HG02885 (cell line): ENCODE measurements around the gene EOMES.
A peak's percentile ranks its signal among the peaks of the same experiment; 100 is the strongest.
"Not testable (repeated sequence)": the region's sequence is repeated elsewhere in the genome, so short reads cannot be mapped to it uniquely, and the experiment has no call there.

Source experiments
- ATAC-seq: cut with Tn5 transposase; IDR thresholded peaks from one replicate; pipeline ENCODE4 v1.9.1; 2021; ENCODE audit warnings: mild to moderate bottlenecking; ENCODE audit not compliant: unreplicated experiment, poor library complexity

The EOMES gene

DNA sequence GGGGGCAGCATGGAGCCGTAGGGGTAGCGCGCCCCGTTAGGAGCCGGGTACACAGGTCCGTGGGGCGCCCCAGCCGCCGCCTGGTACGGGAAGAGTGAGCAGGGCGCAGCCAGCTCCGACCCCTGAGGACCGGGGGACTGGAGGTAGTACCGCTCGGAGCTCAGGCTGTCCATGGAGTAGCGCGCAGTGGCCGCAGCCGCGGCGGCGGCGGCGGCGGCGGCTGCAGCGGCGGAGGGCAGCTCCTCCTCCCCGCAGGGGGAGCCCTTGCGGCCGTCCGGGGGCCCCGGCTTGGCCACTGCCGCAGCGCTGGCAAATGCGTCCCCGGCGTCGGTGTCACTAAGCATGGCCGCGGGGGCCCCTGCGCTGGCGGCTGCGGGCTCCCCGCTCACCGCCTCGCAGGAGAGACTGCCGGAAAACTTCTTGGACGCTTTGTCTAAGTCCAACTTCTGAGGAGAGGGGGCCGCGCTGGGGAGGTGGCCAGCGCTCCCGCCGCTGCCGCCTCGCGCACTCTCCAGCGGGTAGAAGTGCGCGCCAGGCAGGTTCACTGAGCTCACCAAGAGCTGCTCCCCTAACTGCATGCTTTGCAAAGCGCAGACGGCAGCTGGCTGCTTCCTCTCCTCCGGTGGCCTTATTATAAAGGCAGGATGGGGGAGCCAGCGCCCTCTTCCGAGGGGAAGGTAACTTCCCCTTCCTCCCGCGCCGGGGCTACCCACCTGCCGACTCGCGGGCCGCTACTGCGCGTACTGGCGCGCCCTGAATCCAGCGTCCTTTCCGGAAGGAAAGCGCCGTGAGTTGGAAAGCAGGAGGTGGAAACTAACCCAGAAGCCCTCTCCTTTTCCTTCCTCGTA is at the start of gene EOMES:
Gene EOMES, minus strand, starts transcription at position 607 of the 848 bp plus-strand sequence. Its CDS starts 29 bp downstream, at position 578.
- peak; percentile 71 for ATAC-seq

DNA sequence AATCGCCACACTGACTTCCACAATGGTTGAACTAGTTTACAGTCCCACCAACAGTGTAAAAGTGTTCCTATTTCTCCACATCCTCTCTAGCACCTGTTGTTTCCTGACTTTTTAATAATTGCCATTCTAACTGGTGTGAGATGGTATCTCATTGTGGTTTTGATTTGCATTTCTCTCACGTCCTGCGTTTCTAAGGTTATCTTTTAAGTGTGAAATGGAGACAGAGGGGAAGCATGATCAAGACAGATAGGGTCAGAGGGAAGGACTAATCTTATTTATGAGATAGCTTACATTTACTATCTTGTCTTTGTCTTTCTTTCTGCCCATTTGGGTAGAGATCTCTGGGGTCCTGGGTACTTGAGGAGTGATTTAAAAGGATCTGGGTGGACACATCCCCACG is 48.3 kb upstream of the EOMES start:
- not testable (repeated sequence) for ATAC-seq

DNA sequence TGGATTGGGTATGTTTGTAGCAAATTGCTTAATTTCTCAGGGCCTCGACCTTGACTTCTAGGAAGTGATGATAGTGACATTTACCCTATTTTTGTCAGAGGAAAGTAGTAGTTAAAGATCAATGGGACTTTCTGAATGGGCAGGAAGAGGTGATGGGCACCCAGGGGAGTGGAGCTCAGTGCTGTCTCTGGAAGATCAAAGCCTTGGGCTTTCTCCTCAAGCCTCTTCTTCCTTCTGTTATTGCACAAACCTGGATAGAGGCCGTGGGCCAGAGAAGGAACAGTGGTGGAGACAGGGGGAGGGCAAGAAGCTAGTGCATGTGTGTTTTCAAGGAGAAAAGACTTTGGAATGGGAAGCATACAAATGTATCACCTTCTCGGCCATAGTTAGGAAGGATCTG is 44.9 kb upstream of the EOMES start:
- no peak for ATAC-seq

DNA sequence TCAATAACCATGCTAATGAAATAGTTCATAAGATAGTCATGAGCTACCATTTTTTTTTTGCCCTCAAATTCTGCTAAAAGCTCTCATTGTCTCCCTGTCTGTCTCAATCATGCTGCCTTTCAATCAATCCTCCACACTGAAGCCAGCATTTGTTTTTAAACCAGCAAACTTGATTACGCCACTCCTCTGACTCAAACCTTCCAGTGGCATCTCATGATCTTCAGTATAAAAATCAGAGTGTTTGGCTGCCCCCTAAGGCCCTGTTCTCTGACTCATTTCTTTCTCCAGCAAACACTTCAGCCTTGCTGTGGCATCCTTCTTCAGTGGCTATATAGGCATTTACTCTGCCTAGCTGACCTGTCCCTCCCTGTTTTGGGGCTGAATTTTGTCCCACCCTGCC is 36.0 kb upstream of the EOMES start:
- no peak for ATAC-seq

DNA sequence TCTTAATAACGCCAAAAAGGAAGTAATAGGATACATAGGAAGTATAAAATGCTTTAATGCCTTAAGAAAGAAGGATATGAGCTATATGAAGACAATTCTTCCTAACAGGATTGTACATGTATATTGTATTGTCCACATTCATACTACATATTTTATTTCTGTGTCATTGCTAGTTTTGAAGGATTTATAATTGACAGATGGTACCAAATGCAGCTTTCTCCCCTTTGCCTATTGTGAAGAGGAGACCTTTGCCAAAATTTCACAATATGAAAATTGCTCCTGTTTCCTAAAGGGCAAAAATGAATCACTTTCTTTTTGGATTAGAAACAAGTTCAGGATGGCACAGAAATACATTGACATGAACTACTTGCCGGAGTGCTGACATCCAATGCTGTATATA is 34.8 kb upstream of the EOMES start:
- ATAC-seq, result no peak

DNA sequence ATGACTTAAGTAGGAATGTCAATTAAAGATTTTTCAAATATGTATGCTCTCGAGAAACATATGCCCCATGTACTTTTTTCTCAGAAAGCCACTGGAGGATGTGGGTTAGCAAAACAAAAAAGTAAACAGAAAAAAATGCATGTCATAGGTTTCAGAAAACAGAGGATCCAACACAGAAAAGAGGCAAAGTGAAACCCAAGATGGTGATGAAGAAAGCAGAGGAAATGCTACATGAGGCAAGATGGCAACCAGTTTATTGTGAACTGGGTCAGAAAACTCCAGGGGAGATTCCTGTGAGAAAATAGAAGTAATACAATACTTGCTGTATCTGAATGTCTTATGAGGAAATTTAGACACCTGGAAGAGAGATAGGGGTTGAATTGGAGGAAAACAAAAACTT is 30.8 kb upstream of the EOMES start:
- no peak for ATAC-seq

DNA sequence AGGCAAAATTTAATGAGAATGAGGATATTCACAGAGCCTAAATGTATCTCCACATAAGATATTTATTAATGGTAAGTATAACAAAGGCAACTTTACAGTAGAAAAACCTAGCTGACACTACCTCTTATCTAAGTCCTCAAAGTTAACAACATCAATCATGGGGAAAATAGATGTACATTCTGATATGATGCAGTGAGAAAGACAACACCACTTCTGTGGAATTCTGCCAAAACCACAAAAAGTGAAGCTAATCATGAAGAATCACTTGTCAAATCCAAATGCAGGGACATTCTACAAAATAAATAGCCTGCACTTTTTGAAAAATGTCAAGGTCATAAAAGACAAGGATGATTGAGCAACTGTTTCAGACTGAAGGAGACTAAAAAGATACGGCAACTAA is 27.5 kb upstream of the EOMES start:
- no peak for ATAC-seq

DNA sequence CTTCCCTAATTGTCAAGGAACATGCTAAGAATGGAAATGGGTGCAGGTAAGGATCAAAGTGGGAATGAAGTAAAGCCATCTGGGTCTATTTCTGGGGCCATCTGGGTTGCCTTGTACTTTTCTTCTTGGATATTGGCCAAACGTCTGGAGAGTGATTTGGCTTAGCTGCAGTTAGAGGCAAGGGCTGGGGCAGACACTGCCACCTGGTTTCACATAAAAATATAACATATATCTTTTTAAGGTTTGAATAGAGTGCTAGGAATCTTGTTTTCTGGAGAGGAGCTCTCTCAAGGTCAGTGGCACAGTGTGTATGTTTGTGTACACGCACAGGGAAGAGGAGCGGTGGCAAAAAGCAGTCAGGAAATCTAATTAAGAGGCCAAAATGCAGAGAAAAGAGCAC is 24.7 kb upstream of the EOMES start:
- ATAC-seq, result no peak

DNA sequence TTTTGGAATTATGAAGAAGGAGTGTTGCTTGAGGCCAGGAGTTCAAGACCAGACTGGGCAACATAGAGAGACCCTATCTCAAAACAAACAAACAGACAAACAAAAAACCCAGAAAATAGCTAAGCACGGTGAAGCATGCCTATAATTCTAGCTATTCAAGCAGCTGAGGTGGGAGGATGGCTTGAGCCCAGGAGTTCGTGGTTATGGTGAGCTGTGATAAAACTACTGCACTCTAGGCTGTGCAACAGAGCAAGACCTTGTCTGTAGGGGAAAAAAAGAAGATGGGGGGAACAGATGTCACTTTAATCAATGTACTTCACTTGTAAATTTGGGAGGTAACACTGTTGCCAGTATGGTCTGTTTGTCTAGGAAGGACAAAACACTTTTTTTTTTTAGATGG is 18.7 kb upstream of the EOMES start:
- no peak for ATAC-seq

DNA sequence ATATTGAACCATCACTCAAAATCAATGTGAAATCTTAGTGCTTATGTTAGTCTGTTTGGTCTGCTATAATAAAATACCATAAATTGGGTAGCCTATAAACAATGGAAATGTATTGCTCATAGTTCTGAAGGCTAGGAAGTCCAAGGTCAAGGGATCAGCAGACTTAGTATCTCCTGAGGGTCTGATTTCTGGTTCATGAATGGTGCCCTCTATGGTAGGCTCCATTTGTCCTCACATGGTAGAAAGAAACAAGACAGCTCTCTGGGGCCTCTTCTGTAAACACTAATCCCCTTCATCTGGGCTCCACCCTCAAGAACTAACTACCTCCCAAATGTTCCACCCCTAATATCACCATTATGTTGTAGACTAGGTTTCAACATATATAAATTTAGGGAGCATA is 15.0 kb upstream of the EOMES start:
- ATAC-seq, result no peak

DNA sequence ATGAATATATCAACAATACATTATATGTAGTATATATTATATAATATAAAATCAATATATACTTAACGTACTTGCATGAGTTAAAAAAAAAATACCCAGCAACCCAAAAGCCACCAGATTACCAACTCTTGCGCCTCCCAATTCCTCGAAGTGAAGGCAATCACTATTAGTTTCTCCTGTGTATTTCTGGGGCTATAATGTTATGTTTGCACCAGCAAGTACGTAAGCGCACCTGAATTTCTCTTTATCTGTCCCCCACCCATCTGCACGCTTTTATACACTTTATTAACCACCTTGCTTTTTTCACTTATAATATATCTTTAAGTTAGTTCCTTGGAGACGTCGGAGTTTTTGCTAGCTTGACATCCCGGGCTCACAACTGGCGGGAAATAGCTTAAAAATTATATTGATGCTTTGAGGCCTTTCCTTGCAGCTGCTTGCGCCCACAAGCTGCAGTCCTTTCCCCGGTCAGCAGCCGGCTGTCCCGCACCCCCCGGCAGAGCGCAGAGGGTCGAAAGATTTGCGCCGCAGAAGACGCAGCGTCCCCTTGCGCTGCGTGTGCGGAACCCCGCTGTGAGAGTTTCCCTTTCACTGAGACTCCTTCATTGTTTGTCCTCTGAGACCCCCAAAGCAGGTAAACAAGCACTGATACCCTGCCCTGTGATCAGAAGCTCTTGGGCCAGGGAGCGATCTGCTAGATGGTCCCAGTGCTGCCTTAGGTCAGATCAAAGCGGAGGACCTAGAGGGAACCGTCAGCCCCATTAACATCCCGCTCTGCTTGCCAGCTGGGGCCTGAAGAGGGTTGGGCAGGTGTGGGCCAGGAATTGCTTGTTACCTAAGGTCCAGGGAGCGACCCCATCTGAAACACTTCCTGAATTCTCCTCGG is 8.9 kb upstream of the EOMES start:
- no peak for ATAC-seq

DNA sequence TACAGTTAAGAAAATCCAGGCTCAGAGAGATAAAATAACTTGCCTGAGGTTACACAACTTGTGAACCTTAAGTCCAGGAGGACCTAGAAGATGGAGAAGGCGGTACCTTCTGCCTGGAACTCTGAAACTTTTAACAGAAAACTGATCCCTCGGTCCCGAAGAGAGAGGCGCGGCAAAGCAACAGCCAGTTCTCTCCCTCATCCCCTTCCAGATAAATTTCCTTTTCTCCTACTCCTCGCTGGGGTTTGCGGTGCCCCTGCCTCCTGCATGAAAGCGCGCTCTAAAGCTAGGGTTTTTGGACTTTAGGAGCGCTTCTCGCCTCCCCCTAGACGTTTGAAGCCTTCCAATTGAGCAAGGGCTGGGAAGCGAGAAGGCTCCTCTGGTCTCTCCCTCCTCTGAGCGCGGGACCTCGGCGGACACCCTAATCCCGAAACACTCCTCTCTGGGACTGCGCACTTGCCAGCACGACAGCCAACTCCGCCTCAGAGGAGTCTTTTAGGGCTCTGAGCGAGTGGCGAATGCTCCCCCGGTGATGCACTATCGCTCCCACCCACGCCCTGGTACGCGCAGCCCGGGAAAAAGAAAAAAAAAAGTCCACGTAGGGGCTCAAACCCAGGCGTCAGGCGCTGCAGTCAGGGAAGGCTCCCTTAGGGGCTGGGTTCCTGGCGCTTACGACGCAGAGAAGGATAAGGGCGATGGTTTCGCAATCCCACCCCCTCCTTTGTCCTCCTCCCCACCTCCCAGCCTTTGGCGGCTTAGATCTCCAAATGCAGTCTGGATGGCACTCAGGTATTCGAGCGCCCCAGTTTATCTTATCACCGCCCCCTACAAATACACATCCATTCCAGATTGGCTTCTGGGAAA is 7.9 kb upstream of the EOMES start:
- ATAC-seq, result no peak

DNA sequence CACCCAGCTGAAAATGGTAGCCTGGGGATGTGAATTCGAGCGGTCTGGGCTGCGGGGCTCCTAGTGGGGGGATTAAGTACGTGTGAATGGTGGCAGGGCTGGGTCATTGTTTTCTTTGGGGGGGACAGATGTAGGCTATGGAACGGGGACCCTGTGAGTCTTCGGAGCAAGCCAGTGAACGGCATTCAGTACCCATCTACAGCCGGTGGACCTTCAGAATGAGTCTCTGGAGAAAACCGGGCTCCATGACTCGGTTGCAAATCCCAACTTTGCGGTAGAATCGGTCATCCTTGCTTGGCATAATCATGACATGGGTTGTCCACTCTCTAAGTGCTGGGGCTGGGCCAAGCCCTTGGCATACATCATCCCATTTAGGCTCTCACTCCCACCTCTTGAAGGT is 7.2 kb upstream of the EOMES start:
- ATAC-seq, result no peak

DNA sequence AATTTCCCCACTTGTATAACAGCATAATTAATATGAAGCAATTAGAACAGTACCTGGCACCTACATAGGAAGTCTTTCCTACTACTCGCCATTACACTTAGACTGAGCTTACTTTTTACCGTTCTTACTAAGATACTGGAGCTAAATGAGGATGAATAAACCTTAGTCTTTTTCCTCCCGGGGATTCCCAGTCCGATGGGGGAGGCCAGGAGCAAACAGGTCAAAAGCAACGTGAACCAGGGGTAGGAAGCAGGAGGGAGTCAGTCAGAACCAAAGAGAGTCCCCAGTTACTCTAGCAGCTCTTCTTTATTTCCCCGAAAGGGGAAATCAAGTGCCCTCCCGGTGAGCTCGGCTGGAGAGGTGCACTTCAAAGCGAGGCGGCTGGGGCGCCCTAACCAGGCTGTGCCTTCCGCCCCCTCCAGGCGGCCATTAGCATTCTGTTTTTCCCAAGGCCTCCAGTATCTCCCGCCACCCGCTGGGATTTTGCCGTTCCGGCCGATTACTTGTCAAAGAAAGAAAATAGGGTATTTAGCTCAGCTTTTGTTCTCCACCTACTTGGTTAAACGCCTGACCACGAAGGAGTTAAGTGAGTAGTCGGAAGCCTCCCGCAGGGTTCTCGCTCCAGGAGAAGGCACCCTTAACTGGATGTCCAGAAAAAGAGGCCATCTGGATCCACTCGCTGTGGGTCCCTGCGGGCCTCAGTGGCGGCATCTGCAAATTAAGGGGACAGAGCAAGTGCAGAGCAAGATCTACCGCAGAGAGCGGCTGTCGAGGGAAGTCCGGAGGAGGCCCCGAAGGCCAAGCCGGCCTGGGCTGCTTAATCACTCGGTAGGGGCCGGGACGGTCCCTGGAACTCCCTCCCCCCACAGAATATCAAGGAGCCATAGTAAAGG is 6.3 kb upstream of the EOMES start:
- ATAC-seq, result no peak

DNA sequence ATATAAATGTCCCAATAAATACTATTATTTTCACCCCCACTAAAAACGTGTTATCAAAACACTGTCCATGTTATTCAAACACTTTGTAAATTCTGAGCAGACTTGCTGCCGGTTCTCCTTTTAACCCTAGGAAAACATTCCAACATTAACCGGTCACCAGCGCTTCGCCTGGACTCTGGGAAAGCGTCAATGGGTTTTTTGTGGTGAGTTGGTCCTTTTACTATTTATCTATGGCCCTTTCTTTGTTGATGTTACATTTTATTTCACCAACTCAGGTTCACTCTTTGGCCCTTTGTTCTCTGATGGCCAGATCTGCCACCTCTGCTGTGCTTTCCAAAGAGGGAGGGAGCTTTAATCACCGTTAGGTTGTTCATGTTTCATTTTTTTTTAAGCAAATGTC is 4.1 kb upstream of the EOMES start:
- ATAC-seq, result no peak

DNA sequence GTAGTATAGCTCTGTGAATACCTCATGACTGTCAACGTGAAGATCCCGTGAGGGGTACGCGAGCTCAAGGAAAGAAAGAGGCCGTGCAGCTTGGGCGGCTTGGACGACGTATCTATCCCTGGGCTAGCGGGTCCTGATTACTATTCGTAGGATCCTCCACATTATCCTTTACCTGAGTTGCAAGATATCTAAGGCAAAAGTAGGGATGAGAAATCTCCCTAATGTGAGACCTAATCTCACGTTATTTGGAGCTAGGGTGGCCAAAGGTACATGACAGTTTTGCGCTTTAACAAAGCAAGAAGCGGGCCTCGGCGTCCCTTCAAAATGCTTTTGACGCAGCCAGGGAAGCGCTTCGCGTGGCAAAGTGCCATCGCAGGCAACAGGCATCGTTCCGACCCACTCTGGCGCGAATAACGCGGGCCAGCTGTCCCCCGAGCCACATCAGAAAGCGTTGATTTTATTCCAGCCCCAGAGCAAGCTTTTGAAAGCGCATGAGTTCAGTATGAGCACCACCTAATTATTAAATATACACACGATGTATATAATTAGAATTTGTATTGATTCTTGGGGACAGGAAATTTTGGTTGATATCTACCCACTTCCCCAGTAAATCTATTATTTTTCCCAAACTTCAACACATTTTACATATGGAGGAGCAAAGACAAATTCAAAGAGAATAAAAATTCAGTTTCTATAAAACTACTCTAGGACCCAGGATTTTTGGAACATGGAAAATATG is 2.5 kb upstream of the EOMES start:
- no peak for ATAC-seq

DNA sequence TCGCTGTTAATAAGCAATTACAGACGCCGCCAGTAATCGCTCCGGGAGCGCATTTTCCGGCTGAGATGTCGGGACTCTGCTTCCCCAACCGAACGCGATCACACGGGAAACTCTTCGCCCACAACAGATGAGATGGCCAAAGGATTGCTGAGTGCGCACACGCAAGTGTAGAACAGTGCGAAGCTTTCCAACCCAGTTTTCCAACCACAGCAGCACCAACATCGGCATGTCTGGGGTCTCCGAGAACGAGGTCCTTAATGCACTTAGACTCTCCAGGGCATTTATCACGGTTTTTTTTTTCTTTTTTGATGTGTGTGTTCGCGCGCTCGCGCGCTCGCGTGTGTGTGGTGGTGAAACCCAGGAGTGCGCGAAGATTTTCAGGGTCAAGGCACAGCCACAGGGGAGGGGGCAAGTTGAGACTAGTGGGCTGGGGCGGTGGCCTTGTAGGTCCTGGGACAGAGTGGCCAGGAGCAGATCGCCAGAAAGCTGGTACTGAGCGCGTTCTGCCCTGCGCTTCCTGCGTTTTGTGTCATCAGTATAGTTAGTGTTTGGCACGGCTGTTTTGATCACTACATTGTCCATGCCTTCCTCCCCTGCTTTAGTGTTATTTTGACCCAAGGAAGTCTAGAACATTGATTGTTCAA is 1.8 kb upstream of the EOMES start:
- ATAC-seq, result no peak

DNA sequence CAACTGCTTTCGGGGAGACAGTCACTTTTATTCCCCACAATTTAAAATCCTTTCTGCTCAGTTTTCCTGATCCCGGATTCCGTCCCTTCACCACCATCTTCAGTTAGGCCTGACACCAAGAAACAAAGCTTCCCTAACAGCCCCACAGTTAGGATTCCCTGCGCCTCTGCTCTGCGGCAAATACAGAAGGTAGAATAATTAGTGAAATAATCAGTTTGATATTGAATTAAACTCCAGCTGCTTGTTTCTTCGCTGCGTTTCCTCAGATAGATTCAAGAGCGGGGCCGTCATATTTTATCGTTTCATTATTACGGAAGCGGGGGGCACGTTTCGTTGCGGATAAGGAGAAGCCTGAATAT is 1.3 kb upstream of the EOMES start:
- no peak for ATAC-seq
